Activated CD4-positive, alpha-beta T cell treated with anti-CD3 and anti-CD28 coated beads, Interleukin-2, amount 50 U/mL, for 4 hours (primary cell): ENCODE measurements around the gene PLXNA4.

Experiments used
- DNase-seq, 2 experiments: peaks; one replicate each; pipeline ENCODE4 v3.0.0-alpha.2; 2020

Gene PLXNA4

GRCh38 chr7:132564090-132564489, 12.2 kb downstream of the PLXNA4 start:
- DNase-seq = no peak

GRCh38 chr7:132562690-132563089, 13.6 kb downstream of the PLXNA4 start:
- no peak for DNase-seq

GRCh38 chr7:132561763-132562162, 14.5 kb downstream of the PLXNA4 start:
- no peak for DNase-seq

- DNase-seq = no peak
These were observed 15.3 kb downstream of the PLXNA4 start for GRCh38 chr7:132560825-132561529.

GRCh38 chr7:132560105-132560504, 16.2 kb downstream of the PLXNA4 start:
- no peak for DNase-seq

GRCh38 chr7:132558815-132559214, 17.5 kb downstream of the PLXNA4 start:
- no peak for DNase-seq

GRCh38 chr7:132557489-132558044, 18.7 kb downstream of the PLXNA4 start:
- no peak for DNase-seq

GRCh38 chr7:132554446-132554845, 21.8 kb downstream of the PLXNA4 start:
- DNase-seq = no peak

GRCh38 chr7:132553031-132553430, 23.2 kb downstream of the PLXNA4 start:
- DNase-seq = no peak

GRCh38 chr7:132551886-132552285, 24.4 kb downstream of the PLXNA4 start:
- no peak for DNase-seq

- no peak for DNase-seq
These were observed 24.8 kb downstream of the PLXNA4 start for GRCh38 chr7:132551439-132551838.

GRCh38 chr7:132548489-132549078, 27.7 kb downstream of the PLXNA4 start:
- no peak for DNase-seq

- DNase-seq = no peak
These were observed 28.4 kb downstream of the PLXNA4 start for GRCh38 chr7:132547821-132548220.

GRCh38 chr7:132546366-132547127, 29.7 kb downstream of the PLXNA4 start:
- DNase-seq = no peak

- no peak for DNase-seq
These were observed 30.5 kb downstream of the PLXNA4 start for GRCh38 chr7:132545756-132546155.

GRCh38 chr7:132544999-132545398, 31.3 kb downstream of the PLXNA4 start:
- DNase-seq = no peak

GRCh38 chr7:132544025-132544424, 32.2 kb downstream of the PLXNA4 start:
- no peak for DNase-seq

GRCh38 chr7:132542895-132543294, 33.4 kb downstream of the PLXNA4 start:
- DNase-seq = no peak

- DNase-seq = no peak
These were observed 34.6 kb downstream of the PLXNA4 start for GRCh38 chr7:132541656-132542055.

- no peak for DNase-seq
These were observed 38.7 kb downstream of the PLXNA4 start for GRCh38 chr7:132537456-132538145.

GRCh38 chr7:132536654-132537395, 39.4 kb downstream of the PLXNA4 start:
- no peak for DNase-seq

- DNase-seq = no peak
These were observed 42.4 kb downstream of the PLXNA4 start for GRCh38 chr7:132533916-132534315.
